Measurements from ENCODE around the gene CPSF6.

GRCh38 chr12:69265205-69265604, 25.8 kb downstream of the CPSF6 start:
- no peak for TF ChIP-seq SUZ12 (IDR thresholded peaks at IDR 0.05; ENCODE audit: extremely low read depth, insufficient read depth, insufficient read length)
- TF ChIP-seq ZNF274 (IDR thresholded peaks at IDR 0.05; ENCODE audit: low read depth, low read length), result no peak

All from NT2/D1 (cell line).